ENCODE measurements around the gene CDCA7. TPM values are rescaled to one million over a fixed set of nuclear protein-coding genes. Genes with fewer than 3 reads are reported as not detected.
A peak's percentile ranks its signal among the peaks of the same experiment; 100 is the strongest.
"Not testable (repeated sequence)": the region's sequence is repeated elsewhere in the genome, so short reads cannot be mapped to it uniquely, and the experiment has no call there.

CDCA7 gene
- total RNA-seq, 6 donors from 2014 or later, result 0.46 to 3.1 (median 1.0) TPM; not detected in 1

- Histone ChIP-seq H3K27me3 (no peaks in the 10 kb centered on the region), H3K9me3 (no peaks in the 10 kb centered on the region), H3K36me3 (no peaks in the 10 kb centered on the region), H3K27ac (no peak overlapping the region), H3K4me3 (no peak overlapping the region), H3K4me1 (no peaks in the 10 kb centered on the region)
- no peak for TF ChIP-seq EP300 (IDR thresholded peaks at IDR 0.05)
- 80 to 82% methylated on average over 2 of the region's 2 CpGs for WGBS, 2 donors
- DNase-seq (no peak), ATAC-seq (ENCODE audit: low FRiP score in 2 of 2) (no peak)
Measured at GRCh38 chr2:173373290-173373689, 18.6 kb downstream of the CDCA7 start.

- Histone ChIP-seq H3K4me1 (no peaks in the 10 kb centered on the region), H3K27ac (no peak overlapping the region), H3K27me3 (no peaks in the 10 kb centered on the region), H3K9me3 (no peaks in the 10 kb centered on the region), H3K36me3 (no peaks in the 10 kb centered on the region), H3K4me3 (no peak overlapping the region)
- DNase-seq (no peak), ATAC-seq (ENCODE audit: low FRiP score in 2 of 2) (no peak)
- WGBS, 2 donors, result 90 to 97% methylated on average over 3 of the region's 3 CpGs
- TF ChIP-seq EP300 (IDR thresholded peaks at IDR 0.05) (no peak), POLR2AphosphoS5 (IDR thresholded peaks at IDR 0.05) (no peak), CTCF (IDR thresholded peaks at IDR 0.05) (no peak), POLR2A (IDR thresholded peaks at IDR 0.05) (no peak)
Measured at GRCh38 chr2:173374634-173375033, 20.0 kb downstream of the CDCA7 start.

GRCh38 chr2:173385534-173385933 is 30.9 kb downstream of the CDCA7 start:
- not testable (repeated sequence) for H3K27me3 ChIP-seq; H3K4me1 ChIP-seq; DNase-seq; ATAC-seq (ENCODE audit: low FRiP score in 2 of 2); H3K4me3 ChIP-seq; H3K9me3 ChIP-seq; H3K36me3 ChIP-seq; H3K27ac ChIP-seq
- 95 to 98% methylated on average over 4 of the region's 4 CpGs for WGBS, 2 donors

- TF ChIP-seq EP300 (IDR thresholded peaks at IDR 0.05) (no peak), POLR2A (IDR thresholded peaks at IDR 0.05) (no peak), CTCF (IDR thresholded peaks at IDR 0.05) (no peak), POLR2AphosphoS5 (IDR thresholded peaks at IDR 0.05) (no peak)
- no peaks in the 10 kb centered on the region for H3K9me3 ChIP-seq
- no peak overlapping the region for H3K4me3 ChIP-seq
- H3K4me1 ChIP-seq, result no peaks in the 10 kb centered on the region
- H3K27me3 ChIP-seq, result no peaks in the 10 kb centered on the region
- H3K27ac ChIP-seq, result no peak overlapping the region
- peak in 1 of 2 donors; percentile 50 for DNase-seq
- WGBS, 2 donors, result 84 to 89% methylated on average over 18 of the region's 18 CpGs
- no peak for ATAC-seq (ENCODE audit: low FRiP score in 2 of 2)
- no peaks in the 10 kb centered on the region for H3K36me3 ChIP-seq
Measured at GRCh38 chr2:173386021-173386737, 31.5 kb downstream of the CDCA7 start.

GRCh38 chr2:173386738-173387065 is 32.0 kb downstream of the CDCA7 start:
- Histone ChIP-seq H3K27me3 (no peaks in the 10 kb centered on the region), H3K9me3 (no peaks in the 10 kb centered on the region), H3K27ac (no peak overlapping the region), H3K36me3 (no peaks in the 10 kb centered on the region), H3K4me1 (no peaks in the 10 kb centered on the region), H3K4me3 (no peak overlapping the region)
- no peak for TF ChIP-seq POLR2A (IDR thresholded peaks at IDR 0.05)
- TF ChIP-seq CTCF (IDR thresholded peaks at IDR 0.05), result no peak
- TF ChIP-seq POLR2AphosphoS5 (IDR thresholded peaks at IDR 0.05), result no peak
- no peak for TF ChIP-seq EP300 (IDR thresholded peaks at IDR 0.05)
- DNase-seq, result no peak
- WGBS, 2 donors, result 91 to 94% methylated on average over 10 of the region's 10 CpGs
- peak in 1 of 2 donors; percentile 41 for ATAC-seq (ENCODE audit: low FRiP score in 2 of 2)

- DNase-seq, result no peak
- ATAC-seq (ENCODE audit: low FRiP score in 2 of 2), result no peak
- WGBS, 2 donors, result 96% methylated on average over 5 of the region's 5 CpGs
Measured at GRCh38 chr2:173387079-173387478, 32.4 kb downstream of the CDCA7 start.

More at GRCh38 chr2:173387079-173387478, 32.4 kb downstream of the CDCA7 start:
- TF ChIP-seq POLR2AphosphoS5 (IDR thresholded peaks at IDR 0.05) (no peak), EP300 (IDR thresholded peaks at IDR 0.05) (no peak), POLR2A (IDR thresholded peaks at IDR 0.05) (no peak), CTCF (IDR thresholded peaks at IDR 0.05) (no peak)
- no peaks in the 10 kb centered on the region for H3K27me3 ChIP-seq
- no peaks in the 10 kb centered on the region for H3K9me3 ChIP-seq
- no peaks in the 10 kb centered on the region for H3K36me3 ChIP-seq
- no peak overlapping the region for H3K27ac ChIP-seq
- H3K4me3 ChIP-seq, result no peak overlapping the region
- no peaks in the 10 kb centered on the region for H3K4me1 ChIP-seq

Data from upper lobe of left lung (tissue), 6 donors.